NCI-H748 (cell line): ENCODE measurements around the gene ILDR2.
"Not testable (repeated sequence)": the region's sequence is repeated elsewhere in the genome, so short reads cannot be mapped to it uniquely, and the experiment has no call there.

Experiments
- DNase-seq: peaks from one replicate; lab custom pipeline; 2025; ENCODE audit not compliant: unreplicated experiment; lab: John Stamatoyannopoulos, UW

Gene ILDR2

GRCh38 chr1:166889776-166890175, 85.6 kb downstream of the ILDR2 start:
- no peak for DNase-seq

GRCh38 chr1:166888373-166889111, 86.8 kb downstream of the ILDR2 start:
- DNase-seq, result peak; percentile 62

DNA sequence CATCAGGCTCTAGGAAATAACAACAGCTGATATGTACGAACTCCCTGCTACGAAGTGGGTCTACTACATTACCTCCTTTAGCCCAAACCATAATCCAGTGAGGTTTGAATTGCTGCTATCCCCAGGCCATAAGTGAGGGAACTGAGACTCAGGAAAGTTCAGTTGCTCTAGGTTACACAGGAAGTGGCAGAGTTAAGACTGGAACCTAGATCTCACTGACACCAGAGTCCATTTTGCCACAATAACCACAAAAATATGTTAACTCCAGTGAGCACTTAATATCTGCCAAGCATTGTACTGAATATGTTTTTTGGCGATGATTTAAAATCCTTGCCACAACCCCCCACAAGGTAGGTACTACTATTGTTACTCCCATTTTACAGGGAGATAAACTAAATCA, 90.4 kb downstream of the ILDR2 start:
- DNase-seq, result no peak

DNA sequence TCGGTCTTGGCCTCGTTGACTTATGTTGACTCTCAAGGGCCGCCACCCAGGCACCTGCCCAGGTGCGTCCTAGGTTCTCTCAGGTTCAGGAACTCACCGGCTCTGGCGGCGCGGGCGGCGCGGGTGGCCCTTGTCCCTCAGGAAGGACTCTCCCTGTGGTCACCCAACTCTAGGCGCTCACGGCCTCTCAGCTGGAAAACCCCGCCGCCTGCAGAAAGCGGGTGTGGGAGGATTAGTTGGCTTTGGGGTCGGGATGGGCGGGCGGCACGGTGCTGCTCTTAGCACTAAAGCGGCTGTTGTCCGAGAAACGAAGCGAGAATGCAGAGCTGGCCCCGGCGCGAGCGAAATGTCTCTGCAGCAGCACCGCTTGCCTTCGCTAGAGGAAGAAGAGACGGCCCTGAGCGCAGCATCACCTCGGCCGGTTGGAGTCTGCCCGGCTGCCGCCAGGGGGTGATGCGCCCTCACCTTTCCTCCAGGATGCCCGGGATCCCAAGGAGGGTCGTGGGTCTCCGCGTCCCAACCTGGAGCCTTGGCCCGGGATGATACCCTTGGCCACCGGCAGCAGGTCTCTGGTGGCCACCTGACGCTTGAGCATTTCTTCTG, 91.2 kb downstream of the ILDR2 start:
- no peak for DNase-seq

GRCh38 chr1:166882893-166883292, 92.4 kb downstream of the ILDR2 start:
- DNase-seq, result no peak

GRCh38 chr1:166878173-166878917, 97.0 kb downstream of the ILDR2 start:
- not testable (repeated sequence) for DNase-seq

- no peak for DNase-seq
These were observed 98.9 kb downstream of the ILDR2 start for GRCh38 chr1:166876540-166876838.

- DNase-seq, result peak; percentile 99
These were observed 99.4 kb downstream of the ILDR2 start, which contains the start of gene TADA1 for GRCh38 chr1:166875734-166876539. TADA1 (minus strand) TSS chr1:166876264; CDS start chr1:166876233, 31 bp downstream.

DNA sequence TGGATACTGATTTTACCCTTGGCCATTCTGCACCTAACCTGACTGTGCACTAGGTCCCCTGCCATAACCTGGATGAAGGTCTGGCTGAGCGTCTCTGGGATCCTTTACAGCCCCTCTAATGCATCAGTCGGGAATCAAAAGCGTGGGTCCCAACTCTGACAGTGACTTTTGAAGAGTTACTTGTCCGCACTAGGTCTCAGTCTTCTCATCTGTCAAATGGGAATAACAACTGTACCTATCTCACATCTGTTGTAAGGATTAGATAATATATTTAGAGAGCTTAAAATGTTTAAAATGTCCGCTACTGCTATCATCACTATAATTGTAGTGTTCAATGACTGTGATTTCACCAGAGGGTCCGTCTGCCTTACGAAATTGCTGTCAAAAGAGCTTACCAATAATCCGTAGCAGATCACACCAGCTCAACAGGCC, 100.0 kb downstream of the ILDR2 start:
- peak; percentile 31 for DNase-seq

DNA sequence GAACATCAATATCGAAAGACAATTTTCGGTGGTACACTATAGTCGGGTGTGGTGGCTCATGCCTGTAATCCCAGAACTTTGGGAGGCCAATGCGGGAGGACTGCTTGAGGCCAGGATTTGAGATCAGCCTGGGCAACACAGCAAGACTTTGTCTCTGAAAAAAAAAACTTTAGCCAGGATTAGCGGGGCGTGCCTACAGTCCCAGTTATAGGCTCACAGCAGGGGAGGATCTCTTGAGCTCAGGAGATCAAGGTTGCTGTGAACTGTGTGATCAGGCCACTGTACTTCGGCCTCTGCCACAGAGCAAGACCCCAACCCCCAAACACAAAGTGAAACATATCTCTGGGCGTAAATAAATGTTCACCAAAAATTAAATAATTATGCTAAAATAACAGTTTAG, 100.9 kb downstream of the ILDR2 start:
- no peak for DNase-seq

- DNase-seq, result no peak
These were observed 104.8 kb downstream of the ILDR2 start for GRCh38 chr1:166870584-166870983.

DNA sequence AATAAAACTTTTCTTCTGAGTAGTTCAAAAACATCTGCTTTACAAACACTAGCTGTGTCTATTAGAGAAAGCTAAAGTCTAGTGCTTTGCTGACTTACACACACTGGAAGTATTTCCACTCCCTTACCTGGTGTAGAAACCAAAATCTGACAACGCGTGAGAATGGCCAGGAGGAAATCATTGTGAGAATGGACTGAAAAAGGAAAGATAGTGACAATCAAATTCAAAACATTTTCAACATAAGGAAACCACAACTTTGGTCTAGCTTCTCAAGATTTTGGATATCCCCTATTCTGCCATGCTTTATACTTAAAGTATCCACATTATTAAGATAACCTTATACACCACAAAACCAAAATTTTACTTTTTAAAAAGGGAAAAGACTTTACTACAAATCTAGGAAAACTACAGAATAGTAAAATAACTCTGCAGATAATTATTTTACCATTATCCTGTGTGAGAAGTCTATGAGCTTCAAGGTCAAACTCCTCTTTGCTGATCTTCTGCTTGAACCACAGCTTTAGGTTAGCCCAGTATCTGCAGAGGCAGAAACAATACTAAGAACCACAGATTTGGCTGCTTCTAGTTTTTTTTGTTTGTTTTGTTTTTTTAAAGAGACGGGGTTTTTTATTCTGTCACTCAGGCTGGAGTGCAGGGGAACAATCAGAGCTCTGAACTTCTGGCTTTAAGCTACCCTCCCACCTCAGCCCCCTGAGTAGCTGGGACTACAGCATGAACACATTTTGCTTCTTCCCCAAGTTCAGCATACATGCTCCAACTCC, 105.8 kb downstream of the ILDR2 start:
- no peak for DNase-seq

DNA sequence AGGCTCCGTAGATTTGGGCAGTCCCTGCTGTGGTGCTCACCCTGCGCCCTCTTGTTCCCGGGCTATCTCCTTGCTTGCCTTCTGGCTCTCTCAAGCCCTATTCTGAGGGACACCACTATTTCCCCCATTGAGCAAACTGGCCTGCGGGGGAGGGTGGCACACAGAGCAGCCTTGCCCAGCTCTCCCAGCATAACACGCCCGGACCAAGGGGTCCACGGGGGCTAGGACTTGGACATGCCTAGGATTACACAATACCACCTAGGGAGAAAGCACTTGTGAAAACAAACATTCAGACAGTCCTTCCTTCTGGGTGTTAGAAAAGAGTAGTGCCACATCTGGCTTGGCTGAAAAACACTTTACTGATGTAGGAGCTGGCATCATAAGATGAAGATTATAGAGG, 106.7 kb downstream of the ILDR2 start:
- no peak for DNase-seq

DNA sequence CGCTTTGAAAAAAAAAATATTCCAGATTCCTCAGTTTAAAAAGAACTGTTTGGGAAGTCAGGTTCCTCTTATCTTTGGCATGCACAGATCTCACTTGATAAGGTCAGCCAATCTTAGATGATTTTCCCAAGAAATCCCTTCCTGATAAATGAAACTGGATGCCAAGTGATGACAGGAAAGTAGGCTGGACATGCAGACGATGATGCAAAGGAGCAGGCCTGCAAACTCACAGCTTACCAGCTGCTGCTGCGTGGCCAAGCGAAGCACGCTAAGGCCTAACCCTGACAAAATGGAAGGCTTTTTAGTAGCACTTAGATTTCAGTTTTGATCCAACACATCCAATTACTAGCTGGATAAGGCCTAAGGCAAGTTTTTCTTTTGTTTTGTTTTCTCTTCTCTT, 109.4 kb downstream of the ILDR2 start:
- DNase-seq, result no peak

- no peak for DNase-seq
These were observed 115.7 kb downstream of the ILDR2 start for GRCh38 chr1:166859597-166859996.

DNA sequence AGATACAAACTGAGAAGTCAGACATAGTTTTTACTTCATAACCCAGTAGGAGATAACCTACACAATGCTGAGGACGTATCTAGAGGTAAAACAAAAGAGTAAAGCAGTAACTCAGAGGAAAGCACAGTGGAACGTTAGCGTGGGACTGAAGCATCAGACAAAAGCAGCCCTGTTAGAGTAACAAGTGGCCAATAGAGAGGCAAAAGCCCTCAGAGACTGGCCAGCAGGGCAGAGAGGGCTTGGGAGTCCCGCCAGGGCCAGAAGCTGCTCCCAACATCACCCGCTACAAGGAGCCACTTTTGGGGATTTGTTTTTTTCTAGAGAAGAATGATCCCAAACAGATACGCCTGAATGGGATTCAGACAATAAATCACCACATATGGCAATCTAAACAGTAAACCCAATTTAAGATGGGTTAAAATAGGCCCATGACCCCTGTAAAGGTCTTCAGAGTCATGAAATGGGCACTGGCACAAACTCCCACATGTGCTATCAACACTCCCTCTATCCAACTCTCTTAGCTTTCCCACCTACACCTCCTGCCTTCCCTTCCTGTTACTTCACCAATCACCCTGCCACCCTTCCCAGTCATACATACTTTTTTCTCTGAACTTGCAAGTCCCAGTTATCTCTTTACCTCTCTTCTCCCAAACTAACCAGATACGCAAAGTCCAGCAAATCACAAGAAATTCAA, 116.5 kb downstream of the ILDR2 start:
- no peak for DNase-seq
